T-cell (primary cell): ENCODE results near the gene PCDH12. TPM values are rescaled to one million over a fixed set of nuclear protein-coding genes. Genes with fewer than 3 reads are reported as not detected.

Experiments
- ATAC-seq, 4 experiments: fragments of 200-7000 bp in 3 of 4; fragments of 150-1000 bp in 1 of 4; cut with Tn5 transposase; replicated peaks in 1 of 4; 1 replicate in 3 of 4; 2 replicates in 1 of 4; pipeline ENCODE4 v1.10.0; 2021; ENCODE audit warnings: moderate library complexity in 3 of 4, mild to moderate bottlenecking in 2 of 4, moderate number of reproducible peaks in 1 of 4
- CTCF ChIA-PET, 2 donors: fragments of 300-600 bp; sonication (Branson Sonifier 250); formaldehyde crosslinking; loops; one replicate each; lab custom pipeline; 2022; ENCODE audit warnings: antibody characterized with exemption in 2 of 2; lab: Charles Lee
- POLR2A ChIA-PET, 2 donors: fragments of 300-600 bp; sonication (Branson Sonifier 250); formaldehyde crosslinking; loops; one replicate each; lab custom pipeline; 2022; ENCODE audit warnings: antibody characterized with exemption in 2 of 2; lab: Charles Lee
- DNase-seq, 35 experiments: peaks; one replicate each; pipeline versions ENCODE4 v3.0.0 to v3.0.0-alpha.2; 2013 to 2023
- H3K27ac ChIP-seq: one replicate; pipeline ENCODE4 v1.5.1; 2013; ENCODE audit warnings: low read length
- H3K27me3 ChIP-seq, 2 experiments: replicated peaks in 1 of 2; 1 replicate in 1 of 2; 2 replicates in 1 of 2; pipeline versions ENCODE4 v1.6.1 to v1.7.0; 2013; ENCODE audit warnings: low read length in 1 of 2, mixed read lengths in 1 of 2; ENCODE audit not compliant: control insufficient read depth in 2 of 2, insufficient read depth in 2 of 2; ENCODE audit errors: extremely low read depth in 1 of 2
- H3K36me3 ChIP-seq, 2 donors: 1 replicate in 1 of 2; 2 replicates in 1 of 2; pipeline versions ENCODE4 v1.6.1 to v1.7.0; 2013; ENCODE audit warnings: low read length in 1 of 2; ENCODE audit not compliant: control insufficient read depth in 2 of 2, insufficient read depth in 1 of 2; ENCODE audit errors: extremely low read depth in 1 of 2
- H3K4me1 ChIP-seq, 2 experiments: 1 replicate in 1 of 2; 2 replicates in 1 of 2; pipeline versions ENCODE4 v1.6.1 to v1.7.0; 2013; ENCODE audit warnings: low read length in 2 of 2, mixed read lengths in 1 of 2; ENCODE audit not compliant: insufficient read depth in 2 of 2, control insufficient read depth in 1 of 2; ENCODE audit errors: extremely low read depth in 1 of 2
- H3K4me3 ChIP-seq, 2 donors: 1 replicate in 1 of 2; 2 replicates in 1 of 2; pipeline versions ENCODE4 v1.5.1 to v1.7.0; 2013; ENCODE audit warnings: mild to moderate bottlenecking in 2 of 2, low read length in 1 of 2, moderate library complexity in 1 of 2; ENCODE audit not compliant: control insufficient read depth in 1 of 2; ENCODE audit errors: extremely low read depth in 1 of 2
- H3K9me3 ChIP-seq: 2 replicates; pipeline ENCODE4 v1.7.0; 2013
- H3K27ac Mint-ChIP-seq, 2 donors: one replicate each; pipeline ENCODE4 v1.8.0; 2020 to 2021; ENCODE audit warnings: mild to moderate bottlenecking in 2 of 2, mixed read lengths in 2 of 2
- H3K27me3 Mint-ChIP-seq, 2 donors: one replicate each; pipeline ENCODE4 v1.8.0; 2021 to 2022; ENCODE audit warnings: mixed read lengths in 2 of 2
- H3K36me3 Mint-ChIP-seq: one replicate; pipeline ENCODE4 v1.8.0; 2021; ENCODE audit warnings: mixed read lengths
- H3K4me1 Mint-ChIP-seq, 3 donors: one replicate each; pipeline ENCODE4 v1.8.0; 2020 to 2022; ENCODE audit warnings: mixed read lengths in 3 of 3, mild to moderate bottlenecking in 1 of 3
- H3K4me3 Mint-ChIP-seq, 3 donors: one replicate each; pipeline ENCODE4 v1.8.0; 2020 to 2022; ENCODE audit warnings: mild to moderate bottlenecking in 3 of 3, mixed read lengths in 3 of 3, moderate library complexity in 3 of 3
- H3K9me3 Mint-ChIP-seq, 3 donors: one replicate each; pipeline ENCODE4 v1.8.0; 2020 to 2022; ENCODE audit warnings: mixed read lengths in 3 of 3
- WGBS: methylation state at CpG from one replicate; pipeline ENCODE4 v1.1.5; 2013; ENCODE audit warnings: missing lambda C conversion rate; ENCODE audit not compliant: insufficient coverage; 5-methylcytosine and 5-hydroxymethylcytosine counted together
- total RNA-seq, 35 experiments: library from RNA in 6 of 35; stranded (reverse) in 6 of 35; fragments of 120-200 nt in 1 of 35; gene quantifications; one replicate each; pipeline versions ENCODE4 v1.2.1 to v1.2.4 and lab custom pipeline; 2013 to 2026

Gene PCDH12
- total RNA-seq, 5 donors from 2014 or later (not counting 1 experiment from before 2014, with no cell fraction given) = 0.07 to 0.09 TPM; not detected in 3

DNA sequence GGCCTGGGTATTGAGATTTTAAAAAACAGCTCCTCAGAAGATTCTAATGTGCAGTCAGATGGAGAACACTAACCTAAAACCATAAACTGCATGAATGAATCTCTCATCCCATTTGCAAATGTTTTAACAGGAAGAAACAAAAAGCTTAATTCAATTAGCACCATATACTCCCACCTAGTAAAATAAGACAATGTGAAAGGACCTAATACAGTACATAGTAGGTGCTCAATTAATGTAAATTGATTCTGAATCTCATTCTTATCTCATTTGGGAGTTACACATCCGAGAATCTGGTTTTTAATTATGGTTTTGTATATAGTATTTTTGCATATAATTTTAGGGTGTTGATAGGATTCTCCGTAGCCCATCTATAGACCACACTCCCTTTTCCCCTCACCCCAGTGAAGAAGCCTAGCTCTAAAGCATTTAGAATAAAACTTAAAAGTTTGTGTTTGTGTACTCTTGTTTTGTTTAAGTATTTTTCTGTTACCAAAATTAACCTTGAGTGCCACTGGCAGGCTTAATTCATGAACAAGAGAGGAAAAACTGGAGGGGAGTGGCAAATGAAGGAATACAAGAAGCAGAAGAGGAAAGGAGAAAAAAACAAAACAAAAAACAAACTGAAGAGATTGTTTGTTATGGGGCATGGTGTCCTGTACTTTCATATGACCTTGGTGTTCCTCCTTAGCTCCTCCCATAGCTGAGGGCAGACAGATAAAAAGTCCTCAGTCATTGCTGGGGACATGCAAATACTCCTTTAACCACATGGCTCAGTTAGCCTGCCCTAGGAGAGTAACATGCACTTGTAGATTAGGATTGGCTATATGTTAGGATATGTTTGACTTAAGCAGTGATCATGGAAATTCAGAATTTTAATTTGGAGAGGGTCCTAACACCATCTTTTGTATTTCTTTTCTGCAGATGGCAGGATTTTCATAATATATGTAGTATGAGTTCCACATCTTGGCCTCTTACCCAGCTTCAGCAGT lies 12.1 kb upstream of the PCDH12 start:
- Histone ChIP-seq H3K4me1 (peaks cover 17 to 19% of the 10 kb centered on the region in 2 experiments), H3K4me3 (peak overlapping the region; percentile 92 to 96), H3K27me3 (no peaks in the 10 kb centered on the region), H3K36me3 (peaks cover 0 to 20% of the 10 kb centered on the region in 2 donors), H3K9me3 (no peaks in the 10 kb centered on the region), H3K27ac (peak overlapping the region; percentile 89)
- Mint-ChIP-seq H3K4me1 (peaks cover 42 to 53% (median 46%) of the 10 kb centered on the region in 3 donors), H3K4me3 (peak overlapping the region; percentile 90 to 96 (median 92)), H3K36me3 (peaks cover 17% of the 10 kb centered on the region), H3K27ac (peak overlapping the region; percentile 94 to 96), H3K27me3 (no peaks in the 10 kb centered on the region), H3K9me3 (no peaks in the 10 kb centered on the region)
- no peak for ATAC-seq
- no CpG with 5 or more reads among the region's 2 CpGs for WGBS
- DNase-seq = peak in 1 of 35 experiments; percentile 34
- CTCF ChIA-PET = interaction anchor here (0.6 to 2.9 kb wide), 36 partner anchors 8 to 800 kb away, joined by 3 to 54 read pairs (median 5); partner anchors contain the start of genes ARHGAP26 (in 1 of the 2), DELE1 (in 1 of the 2), FCHSD1 (in 1 of the 2) and GNPDA1 (in 1 of the 2)
- POLR2A ChIA-PET = interaction anchor here (0.5 to 1.6 kb wide), 6 partner anchors 9 to 851 kb away, joined by 3 to 18 read pairs (median 5); no protein-coding TSS in a partner anchor

DNA sequence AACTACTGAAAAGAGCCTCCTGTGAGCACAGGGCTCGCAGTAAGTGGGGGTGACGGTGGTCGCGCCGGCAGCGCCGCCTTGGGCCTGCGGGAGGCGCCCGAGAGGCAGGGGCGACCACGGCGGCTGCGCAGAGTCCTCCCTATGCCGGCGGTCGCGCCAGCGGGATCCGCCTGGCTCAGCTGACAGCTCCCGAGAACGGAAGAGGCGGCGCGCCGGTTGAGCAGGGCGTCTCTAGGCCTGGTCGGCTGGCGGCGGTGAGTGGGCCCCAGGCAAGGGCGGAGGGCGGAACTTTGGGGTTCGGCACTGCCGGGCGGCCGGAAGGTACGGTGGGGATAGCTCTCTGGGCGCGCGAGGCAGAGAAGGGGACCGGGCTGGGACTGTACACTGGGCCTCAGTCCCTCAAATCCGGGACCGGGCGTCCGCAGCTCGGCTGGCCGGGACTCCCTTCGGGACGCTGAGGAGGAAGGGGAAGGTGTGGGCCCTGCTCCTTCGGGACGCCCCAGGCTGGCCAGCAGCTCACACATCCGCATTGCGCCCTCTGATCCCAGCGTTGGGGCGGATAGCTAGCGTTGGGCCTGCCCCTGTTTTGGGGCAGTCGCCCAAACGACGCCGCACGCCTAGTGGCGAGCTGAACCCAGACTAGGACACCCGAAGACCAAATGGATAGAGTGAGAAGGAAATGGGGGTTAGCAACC lies 11.1 kb upstream of the PCDH12 start, which contains the start of gene RNF14:
Gene RNF14, plus strand, starts transcription at position 192 of the 695 bp plus-strand sequence. CDS start 4,484 bp downstream, outside the sequence.
- no peaks in the 10 kb centered on the region for H3K27me3 Mint-ChIP-seq
- H3K36me3 ChIP-seq = peaks cover 0 to 13% of the 10 kb centered on the region in 2 donors
- H3K9me3 Mint-ChIP-seq = no peaks in the 10 kb centered on the region
- peaks cover 17 to 19% of the 10 kb centered on the region in 2 experiments for H3K4me1 ChIP-seq
- H3K4me1 Mint-ChIP-seq = peaks cover 32 to 43% (median 38%) of the 10 kb centered on the region in 3 donors
- H3K4me3 ChIP-seq = peak within 1 kb of the TSS; percentile 92 to 96
- no peaks in the 10 kb centered on the region for H3K9me3 ChIP-seq
- DNase-seq = peak; percentile 86 to 95 (median 92)
- ATAC-seq = peak; percentile 96 to 98 (median 97)
- peak within 1 kb of the TSS; percentile 90 to 96 (median 92) for H3K4me3 Mint-ChIP-seq
- ChIA-PET POLR2A (interaction anchor here (0.5 to 1.6 kb wide), 14 partner anchors 8 to 801 kb away, joined by 3 to 18 read pairs (median 4); no protein-coding TSS in a partner anchor), CTCF (interaction anchor here (0.5 to 2.9 kb wide), 43 partner anchors 9 to 1033 kb away, joined by 3 to 54 read pairs (median 4); partner anchors contain the start of genes ARHGAP26 (in 1 of the 2), DELE1 (in 1 of the 2), FCHSD1 (in 1 of the 2) and GNPDA1 (in 1 of the 2))
- H3K27ac Mint-ChIP-seq = peak within 1 kb of the TSS; percentile 94 to 96
- peak within 1 kb of the TSS; percentile 89 for H3K27ac ChIP-seq
- WGBS = under 1% methylated on average over 58 of the region's 63 CpGs
- H3K27me3 ChIP-seq = no peaks in the 10 kb centered on the region
- peaks cover 8% of the 10 kb centered on the region for H3K36me3 Mint-ChIP-seq

DNA sequence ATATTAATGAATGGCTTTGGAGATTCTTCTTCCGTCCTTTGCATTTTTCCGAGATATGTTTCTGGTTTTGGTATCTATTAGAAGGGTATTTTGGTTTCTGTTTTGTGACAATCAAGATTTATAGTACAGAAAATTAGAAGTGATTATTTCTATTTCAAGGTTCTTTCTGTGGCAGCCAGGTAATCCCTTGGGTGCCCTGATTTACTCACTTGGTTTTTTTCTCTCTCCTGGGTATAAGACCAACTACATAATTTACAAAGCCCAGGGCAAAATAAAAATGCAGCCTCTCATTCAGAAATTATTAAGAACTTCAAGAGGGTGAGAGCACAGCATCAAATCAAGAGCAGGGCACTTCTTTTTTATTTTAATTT lies 8.9 kb upstream of the PCDH12 start:
- ChIA-PET CTCF (no interaction called here), POLR2A (interaction anchor here in 1 of 2 donors (0.5 kb wide), 1 partner anchor 150 kb away, joined by 10 read pairs; no protein-coding TSS in a partner anchor)
- DNase-seq (no peak), ATAC-seq (no peak)
- Mint-ChIP-seq H3K36me3 (no peaks in the 10 kb centered on the region), H3K4me3 (no peak overlapping the region), H3K4me1 (peaks cover 29 to 35% (median 30%) of the 10 kb centered on the region in 3 donors), H3K27me3 (no peaks in the 10 kb centered on the region), H3K27ac (peak overlapping the region; percentile 44 to 64), H3K9me3 (no peaks in the 10 kb centered on the region)
- H3K27ac ChIP-seq = no peak overlapping the region
- peaks cover 17 to 20% of the 10 kb centered on the region in 2 experiments for H3K4me1 ChIP-seq
- no peak overlapping the region for H3K4me3 ChIP-seq
- H3K36me3 ChIP-seq = no peaks in the 10 kb centered on the region
- no peaks in the 10 kb centered on the region for H3K27me3 ChIP-seq
- WGBS = no CpG with 5 or more reads among the region's 2 CpGs
- H3K9me3 ChIP-seq = no peaks in the 10 kb centered on the region

DNA sequence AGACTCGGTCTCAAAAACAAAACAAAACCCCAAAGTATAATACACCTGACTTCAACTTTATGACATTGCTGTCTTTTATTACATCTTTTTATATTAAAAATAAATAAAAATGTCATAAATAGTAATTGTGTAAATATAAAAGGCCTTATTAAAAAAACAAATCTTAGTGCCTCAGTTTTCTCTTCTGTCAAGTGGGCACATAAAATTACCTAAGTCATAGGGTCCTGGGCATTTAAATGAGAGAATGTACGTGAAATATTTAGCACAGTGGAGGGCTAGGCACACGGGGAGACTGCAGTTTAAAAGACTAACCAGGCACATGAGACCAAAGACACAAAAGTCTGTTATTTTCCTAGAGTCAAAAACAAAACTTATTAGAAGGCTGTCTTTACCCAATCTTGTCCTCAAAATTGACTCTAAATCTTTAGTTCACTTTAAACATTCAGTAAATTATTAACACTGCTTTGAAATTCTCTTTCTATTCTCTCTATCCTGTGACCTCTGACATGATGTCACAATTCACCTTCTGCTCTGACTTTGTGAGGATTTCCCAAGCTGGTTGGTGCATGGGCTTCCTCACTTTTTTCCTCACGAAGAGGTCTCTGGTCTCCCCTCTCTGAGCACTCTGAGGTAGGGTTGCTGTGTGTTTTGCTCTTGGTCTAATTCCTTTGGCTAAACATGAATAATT lies 8.4 kb upstream of the PCDH12 start:
- Histone ChIP-seq H3K4me1 (peaks cover 18 to 25% of the 10 kb centered on the region in 2 experiments), H3K9me3 (no peaks in the 10 kb centered on the region), H3K36me3 (no peaks in the 10 kb centered on the region), H3K4me3 (no peak overlapping the region), H3K27me3 (no peaks in the 10 kb centered on the region), H3K27ac (no peak overlapping the region)
- ATAC-seq (no peak), DNase-seq (no peak)
- ChIA-PET POLR2A (no interaction called here), CTCF (no interaction called here)
- Mint-ChIP-seq H3K27ac (peak overlapping the region; percentile 44 to 64), H3K4me3 (no peak overlapping the region), H3K27me3 (no peaks in the 10 kb centered on the region), H3K36me3 (no peaks in the 10 kb centered on the region), H3K9me3 (no peaks in the 10 kb centered on the region), H3K4me1 (peaks cover 30 to 36% (median 31%) of the 10 kb centered on the region in 3 donors)
- WGBS = no CpG with 5 or more reads among the region's 4 CpGs

DNA sequence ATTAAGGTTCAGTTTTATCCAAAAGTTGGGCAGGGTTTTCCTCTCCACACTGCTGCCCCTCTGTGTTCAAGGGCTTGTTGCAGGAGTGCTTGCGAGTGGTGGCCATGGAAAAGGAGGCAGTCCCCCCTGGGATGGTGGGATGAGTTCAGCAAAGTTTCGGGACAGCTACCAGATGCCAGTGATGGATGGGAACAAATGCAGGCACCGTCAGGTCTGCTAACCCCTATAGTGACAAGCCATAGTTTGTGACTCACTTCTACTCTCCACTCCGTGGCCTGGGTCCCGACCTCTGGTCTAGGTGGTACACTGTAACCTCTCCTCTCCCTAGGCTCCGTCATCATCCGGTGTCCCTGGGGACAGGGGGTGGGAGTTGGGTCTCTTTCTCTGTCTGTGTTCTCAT lies 7.1 kb upstream of the PCDH12 start:
- Histone ChIP-seq H3K4me3 (no peak overlapping the region), H3K27me3 (no peaks in the 10 kb centered on the region), H3K4me1 (peaks cover 19 to 31% of the 10 kb centered on the region in 2 experiments), H3K36me3 (no peaks in the 10 kb centered on the region), H3K27ac (no peak overlapping the region), H3K9me3 (no peaks in the 10 kb centered on the region)
- DNase-seq (no peak), ATAC-seq (no peak)
- no CpG with 5 or more reads among the region's 7 CpGs for WGBS
- Mint-ChIP-seq H3K9me3 (no peaks in the 10 kb centered on the region), H3K36me3 (no peaks in the 10 kb centered on the region), H3K27me3 (no peaks in the 10 kb centered on the region), H3K4me1 (peaks cover 36 to 38% (median 38%) of the 10 kb centered on the region in 3 donors), H3K27ac (no peak overlapping the region), H3K4me3 (no peak overlapping the region)
- POLR2A ChIA-PET = no interaction called here
- CTCF ChIA-PET = interaction anchor here in 1 of 2 donors (0.6 kb wide), 1 partner anchor 41 kb away, joined by 3 read pairs; no protein-coding TSS in a partner anchor
